GM21619 (cell line): Measurements from ENCODE around the gene MIGA2.
"Not testable (repeated sequence)": the region's sequence is repeated elsewhere in the genome, so short reads cannot be mapped to it uniquely, and the experiment has no call there.

Experiments used
- ATAC-seq: cut with Tn5 transposase; IDR thresholded peaks from one replicate; pipeline ENCODE4 v1.9.1; 2021; ENCODE audit not compliant: unreplicated experiment

MIGA2 gene

GRCh38 chr9:129036241-129036922, at the start of gene MIGA2:
Gene MIGA2 (plus strand): TSS chr9:129036626. CDS start chr9:129040595, 3,969 bp downstream.
- peak; percentile 93 for ATAC-seq

GRCh38 chr9:128986671-128987070, 49.8 kb upstream of the MIGA2 start:
- ATAC-seq = no peak

GRCh38 chr9:128987805-128988204, 48.6 kb upstream of the MIGA2 start:
- ATAC-seq = no peak

GRCh38 chr9:128992995-128993394, 43.4 kb upstream of the MIGA2 start:
- no peak for ATAC-seq

GRCh38 chr9:128995791-128996190, 40.6 kb upstream of the MIGA2 start:
- ATAC-seq = no peak

- ATAC-seq = no peak
Observed at GRCh38 chr9:128998462-128998861, 38.0 kb upstream of the MIGA2 start.

- ATAC-seq = no peak
Observed at GRCh38 chr9:128999581-129000206, 36.7 kb upstream of the MIGA2 start.

- ATAC-seq = no peak
Observed at GRCh38 chr9:129001504-129002325, 34.7 kb upstream of the MIGA2 start.

GRCh38 chr9:129002992-129003391, 33.4 kb upstream of the MIGA2 start:
- no peak for ATAC-seq

GRCh38 chr9:129004173-129004572, 32.3 kb upstream of the MIGA2 start:
- not testable (repeated sequence) for ATAC-seq

- no peak for ATAC-seq
Observed at GRCh38 chr9:129005336-129005997, 31.0 kb upstream of the MIGA2 start.

- ATAC-seq = no peak
Observed at GRCh38 chr9:129006328-129007034, 29.9 kb upstream of the MIGA2 start.

GRCh38 chr9:129007035-129007765, 29.2 kb upstream of the MIGA2 start:
- ATAC-seq = no peak

- ATAC-seq = no peak
Observed at GRCh38 chr9:129007766-129008468, 28.5 kb upstream of the MIGA2 start.

GRCh38 chr9:129008469-129008965, 27.9 kb upstream of the MIGA2 start:
- ATAC-seq = no peak

GRCh38 chr9:129008986-129009583, 27.3 kb upstream of the MIGA2 start:
- no peak for ATAC-seq

GRCh38 chr9:129009584-129010141, 26.8 kb upstream of the MIGA2 start:
- no peak for ATAC-seq

- ATAC-seq = no peak
Observed at GRCh38 chr9:129010267-129010975, 26.0 kb upstream of the MIGA2 start.
